Heart left ventricle (tissue), 16 donors: ENCODE results near the gene PLIN5. TPM values are rescaled to one million over a fixed set of nuclear protein-coding genes. Genes with fewer than 3 reads are reported as not detected.

ENCODE experiments used
- ATAC-seq, 4 donors: fragments of 200-7000 bp; cut with Tn5 transposase; one replicate each; pipeline ENCODE4 v1.9.1; 2020 to 2022; ENCODE audit warnings: moderate library complexity in 4 of 4, mild to moderate bottlenecking in 3 of 4, moderate number of reproducible peaks in 1 of 4
- DNase-seq, 5 donors: peaks; one replicate each; pipeline ENCODE4 v3.0.0-alpha.2; 2020
- H3K27ac ChIP-seq, 12 donors: fragments of 200-600 bp; sonication (generic) in 4 of 12; one replicate each; pipeline versions ENCODE4 v1.5.0 to v1.8.0; 2016 to 2022; ENCODE audit warnings: mild to moderate bottlenecking in 2 of 12
- H3K27me3 ChIP-seq, 9 donors: fragments of 200-600 bp; sonication (generic) in 2 of 9; one replicate each; pipeline versions ENCODE4 v1.5.1 to v1.8.0; 2016 to 2022; ENCODE audit warnings: mild to moderate bottlenecking in 3 of 9
- H3K36me3 ChIP-seq, 9 donors: fragments of 200-600 bp; sonication (generic) in 2 of 9; one replicate each; pipeline versions ENCODE4 v1.5.0 to v1.8.0; 2018 to 2022; ENCODE audit warnings: mild to moderate bottlenecking in 2 of 9
- H3K4me1 ChIP-seq, 12 donors: fragments of 200-600 bp; sonication (generic) in 4 of 12; one replicate each; pipeline versions ENCODE4 v1.5.0 to v1.8.0; 2016 to 2022; ENCODE audit warnings: mild to moderate bottlenecking in 3 of 12
- H3K4me3 ChIP-seq, 12 donors: fragments of 200-600 bp; sonication (generic) in 4 of 12; one replicate each; pipeline versions ENCODE4 v1.5.0 to v1.8.0; 2017 to 2022; ENCODE audit warnings: mild to moderate bottlenecking in 9 of 12, moderate library complexity in 4 of 12
- H3K9me3 ChIP-seq, 12 donors: fragments of 200-600 bp; sonication (generic) in 4 of 12; one replicate each; pipeline versions ENCODE4 v1.5.0 to v1.8.0; 2016 to 2022; ENCODE audit warnings: mild to moderate bottlenecking in 1 of 12
- POLR2A ChIP-seq, 2 donors: fragments of 450-650 bp; IDR thresholded peaks; one replicate each; pipeline ENCODE4 v1.6.1; 2017; ENCODE audit warnings: antibody characterized with exemption in 2 of 2, mild to moderate bottlenecking in 2 of 2, moderate library complexity in 2 of 2
- WGBS, 4 donors: extraction: QIAGEN DNeasy Blood & Tissue Kit in 2 of 4; methylation state at CpG; one replicate each; pipeline versions ENCODE4 v1.1.5 to v1.1.7; 2013 to 2018; 5-methylcytosine and 5-hydroxymethylcytosine counted together
- intact Hi-C, 10 donors: fragments of 100-400 bp; cut with DNase I; formaldehyde crosslinking; loops; one replicate each; pipeline versions ENCODE4 v1.11.1 to v1.14.2; 2022
- polyA plus RNA-seq, 2 donors: library from polyadenylated mRNA; stranded (reverse); fragments of 200-250 nt; gene quantifications; one replicate each; pipeline ENCODE4 v1.2.3, GENCODE V29; 2013
- total RNA-seq, 9 donors: library from RNA; depleted of rRNA in 2 of 9; stranded (reverse); fragments of >200 nt in 2 of 9; fragmentation: NEBNext Ultra II Directional in 3 of 9; extraction: Animal tissue kit (Norgen Biotek cat#: 25700) in 3 of 9; gene quantifications; one replicate each; pipeline versions ENCODE4 v1.1.0 to v1.2.4, GENCODE V29; 2016 to 2023
- TF ChIP-seq, protein P1 (sequence below), 12 donors: fragments of 200-600 bp; sonication (generic) in 4 of 12; IDR thresholded peaks; one replicate each; pipeline versions ENCODE4 v1.5.0 to v1.8.0; 2018 to 2022; ENCODE audit warnings: antibody characterized with exemption in 12 of 12, mild to moderate bottlenecking in 5 of 12
- donor health status: ischemic (EF 13 %, LVEDD 7.1; RV severe dilation, severe dysfunction).
- donor health status: healthy with polysubstance abuse.
- donor health status: DM: no; HTN: yes; CAD: no.
- donor health status: DM: no; HTN: no; CAD: no.
- donor health status: ischemic (EF 25% LVEDD 6.9; RV normal size, moderate dysfunction).
- donor health status: ischemic (EF 25% LVEDD 5.7; RV mildly dilated, moderate dysfunction).
- donor health status: healthy.
- donor health status: DM: yes; HTN: yes; CAD: no.
- donor health status: ischemic (EF 35%, LVEDD 5.7; RV mildly dilated, moderate dysfunction).
- donor health status: nonischemic (EF 11% LVEDD 7.7; RV severe dilation, severe dysfunction).
- donor health status: DM: yes; HTN: yes; CAD: no.
- donor health status: PGD.
- donor health status: ischemic (EF 29% LVEDD 5.4; RV normal size, mild dysfunction).
- donor health status: nonischemic (EF 23%, LVEDD 6.1; RV moderate dilation, normal function).

The PLIN5 gene
- total and polyA plus RNA-seq, 11 donors: 17.5 to 88.6 (median 42.7) TPM

DNA sequence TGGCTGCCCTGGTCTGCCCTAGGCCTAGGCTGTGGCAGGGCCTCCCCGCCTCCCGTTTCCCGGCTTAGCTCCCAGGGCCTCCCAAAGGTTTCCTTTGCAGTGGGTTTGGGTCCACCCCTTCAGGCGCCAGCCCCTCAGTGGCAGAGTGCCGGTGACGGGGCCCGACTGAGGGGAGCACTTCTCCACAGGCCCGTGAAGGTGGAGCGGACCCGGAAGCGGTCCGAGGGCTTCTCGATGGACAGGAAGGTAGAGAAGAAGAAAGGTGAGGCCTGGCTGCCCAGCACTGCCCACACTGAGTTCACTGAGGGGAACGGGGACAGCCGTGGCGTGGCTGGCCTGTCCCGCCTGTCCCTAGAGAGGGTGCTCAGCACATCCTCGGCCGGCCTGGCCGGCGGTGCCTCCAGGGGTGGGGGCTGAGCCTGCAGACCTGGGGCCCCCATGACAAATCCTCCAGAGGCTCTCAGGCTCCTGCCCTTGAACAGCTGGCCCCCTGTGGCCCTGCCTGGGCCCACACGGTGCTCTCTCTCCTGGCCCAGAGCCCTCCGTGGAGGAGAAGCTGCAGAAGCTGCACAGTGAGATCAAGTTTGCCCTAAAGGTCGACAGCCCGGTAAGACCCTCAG, 37.1 kb downstream of the PLIN5 start:
- no peaks in the 10 kb centered on the region for H3K4me1 ChIP-seq
- no peak overlapping the region for H3K4me3 ChIP-seq
- DNase-seq (peak in 1 of 5 donors; percentile 17), ATAC-seq (no peak)
- 91 to 95% (median 93%) methylated on average over 16 to 25 of the region's 25 CpGs for WGBS, 4 donors
- intact Hi-C loops: no loop called here
- H3K9me3 ChIP-seq: no peaks in the 10 kb centered on the region
- TF ChIP-seq POLR2A (IDR thresholded peaks at IDR 0.05): no peak
- TF ChIP-seq, protein P1, sequence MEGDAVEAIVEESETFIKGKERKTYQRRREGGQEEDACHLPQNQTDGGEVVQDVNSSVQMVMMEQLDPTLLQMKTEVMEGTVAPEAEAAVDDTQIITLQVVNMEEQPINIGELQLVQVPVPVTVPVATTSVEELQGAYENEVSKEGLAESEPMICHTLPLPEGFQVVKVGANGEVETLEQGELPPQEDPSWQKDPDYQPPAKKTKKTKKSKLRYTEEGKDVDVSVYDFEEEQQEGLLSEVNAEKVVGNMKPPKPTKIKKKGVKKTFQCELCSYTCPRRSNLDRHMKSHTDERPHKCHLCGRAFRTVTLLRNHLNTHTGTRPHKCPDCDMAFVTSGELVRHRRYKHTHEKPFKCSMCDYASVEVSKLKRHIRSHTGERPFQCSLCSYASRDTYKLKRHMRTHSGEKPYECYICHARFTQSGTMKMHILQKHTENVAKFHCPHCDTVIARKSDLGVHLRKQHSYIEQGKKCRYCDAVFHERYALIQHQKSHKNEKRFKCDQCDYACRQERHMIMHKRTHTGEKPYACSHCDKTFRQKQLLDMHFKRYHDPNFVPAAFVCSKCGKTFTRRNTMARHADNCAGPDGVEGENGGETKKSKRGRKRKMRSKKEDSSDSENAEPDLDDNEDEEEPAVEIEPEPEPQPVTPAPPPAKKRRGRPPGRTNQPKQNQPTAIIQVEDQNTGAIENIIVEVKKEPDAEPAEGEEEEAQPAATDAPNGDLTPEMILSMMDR (IDR thresholded peaks at IDR 0.05): no peak
- no peak overlapping the region for H3K27ac ChIP-seq
- H3K36me3 ChIP-seq: peaks cover 5 to 94% (median 82%) of the 10 kb centered on the region in 9 donors
- no peaks in the 10 kb centered on the region for H3K27me3 ChIP-seq

DNA sequence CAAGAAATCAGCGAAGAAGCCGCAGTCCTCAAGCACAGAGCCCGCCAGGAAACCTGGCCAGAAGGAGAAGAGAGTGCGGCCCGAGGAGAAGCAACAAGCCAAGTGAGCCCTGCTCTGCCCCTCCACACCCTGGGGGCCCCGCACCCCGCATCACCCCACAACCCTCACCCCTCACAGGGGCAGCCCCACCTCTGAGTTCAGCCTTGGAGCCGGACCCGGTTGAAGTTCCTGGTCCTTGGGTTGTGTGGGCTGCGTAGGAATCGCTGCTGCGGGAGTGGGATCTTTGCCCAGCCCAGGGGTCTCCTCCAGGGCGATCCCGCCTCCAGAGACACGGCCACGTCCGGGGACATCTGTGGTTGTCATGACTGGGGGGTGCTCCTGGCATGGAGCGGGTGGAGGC, 38.7 kb downstream of the PLIN5 start:
- peaks cover 5 to 88% (median 75%) of the 10 kb centered on the region in 9 donors for H3K36me3 ChIP-seq
- no peak overlapping the region for H3K4me3 ChIP-seq
- no peaks in the 10 kb centered on the region for H3K9me3 ChIP-seq
- intact Hi-C loops: no loop called here
- TF ChIP-seq POLR2A (IDR thresholded peaks at IDR 0.05): no peak
- TF ChIP-seq, protein P1 (IDR thresholded peaks at IDR 0.05): no peak
- WGBS, 4 donors: 88 to 98% (median 89%) methylated on average over 9 to 18 of the region's 18 CpGs
- H3K27me3 ChIP-seq: no peaks in the 10 kb centered on the region
- ATAC-seq: no peak
- H3K4me1 ChIP-seq: no peaks in the 10 kb centered on the region
- DNase-seq: peak in 1 of 5 donors; percentile 17
- H3K27ac ChIP-seq: no peak overlapping the region

DNA sequence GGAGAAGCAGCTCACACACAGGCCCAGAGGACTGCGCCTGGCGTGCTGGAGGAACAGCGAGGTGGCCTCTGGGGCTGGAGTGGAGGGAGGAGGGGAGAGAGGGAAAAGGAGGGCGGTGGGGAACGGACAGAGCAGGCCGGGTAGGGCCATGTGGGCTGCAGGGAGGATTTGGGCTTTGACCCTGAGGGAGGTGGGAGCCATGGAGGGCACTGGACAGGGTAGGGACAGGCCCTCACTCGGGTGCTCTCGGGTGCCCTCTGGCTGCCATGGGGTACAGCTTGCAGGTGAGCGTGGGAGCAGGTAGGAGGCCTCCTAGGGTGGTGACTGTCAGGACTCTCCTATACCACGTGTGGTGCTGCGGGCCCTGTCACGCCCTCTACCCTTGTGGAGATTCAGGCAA, 39.6 kb downstream of the PLIN5 start:
- Histone ChIP-seq H3K9me3 (no peaks in the 10 kb centered on the region), H3K27me3 (no peaks in the 10 kb centered on the region), H3K27ac (no peak overlapping the region), H3K4me1 (no peaks in the 10 kb centered on the region), H3K4me3 (no peak overlapping the region), H3K36me3 (peaks cover 5 to 88% (median 70%) of the 10 kb centered on the region in 9 donors)
- DNase-seq (no peak), ATAC-seq (peak in 2 of 4 donors; percentile 5 to 24)
- TF ChIP-seq POLR2A (IDR thresholded peaks at IDR 0.05): no peak
- TF ChIP-seq, protein P1 (IDR thresholded peaks at IDR 0.05): no peak
- WGBS, 4 donors: 89 to 92% (median 91%) methylated on average over 7 to 12 of the region's 12 CpGs
- intact Hi-C loops: no loop called here

- ATAC-seq (no peak), DNase-seq (no peak)
- WGBS, 4 donors: 94 to 97% (median 95%) methylated on average over 8 of the region's 8 CpGs
- no peaks in the 10 kb centered on the region for H3K27me3 ChIP-seq
- H3K9me3 ChIP-seq: no peaks in the 10 kb centered on the region
- peaks cover 5 to 90% (median 73%) of the 10 kb centered on the region in 9 donors for H3K36me3 ChIP-seq
- TF ChIP-seq POLR2A (IDR thresholded peaks at IDR 0.05): no peak
- TF ChIP-seq, protein P1 (IDR thresholded peaks at IDR 0.05): no peak
- no peaks in the 10 kb centered on the region for H3K4me1 ChIP-seq
- H3K27ac ChIP-seq: no peak overlapping the region
- intact Hi-C loops: no loop called here
- no peak overlapping the region for H3K4me3 ChIP-seq
These were observed 40.3 kb downstream of the PLIN5 start for GRCh38 chr19:4494691-4495064.
